CD4-positive, alpha-beta T cell treated with Interleukin-12 subunit alpha and Interleukin-12 subunit beta, for 1 hour (primary cell): ENCODE results near the gene HK1.
"Not testable (repeated sequence)": the region's sequence is repeated elsewhere in the genome, so short reads cannot be mapped to it uniquely, and the experiment has no call there.

Experiments
- DNase-seq: peaks from one replicate; pipeline ENCODE4 v3.0.0-alpha.2; 2020

The HK1 gene

GRCh38 chr10:69428165-69428564 is 149.9 kb downstream of the HK1 start:
- no peak for DNase-seq

GRCh38 chr10:69434169-69434568 is 155.9 kb downstream of the HK1 start:
- no peak for DNase-seq

- DNase-seq = no peak
Observed at GRCh38 chr10:69434926-69435325, 156.6 kb downstream of the HK1 start.

GRCh38 chr10:69435966-69436520 is 157.7 kb downstream of the HK1 start:
- no peak for DNase-seq

GRCh38 chr10:69437321-69438259 is 159.3 kb downstream of the HK1 start:
- no peak for DNase-seq

GRCh38 chr10:69438536-69439349 is 160.4 kb downstream of the HK1 start:
- no peak for DNase-seq

- no peak for DNase-seq
Observed at GRCh38 chr10:69439350-69439739, 161.0 kb downstream of the HK1 start.

GRCh38 chr10:69439813-69440506 is 161.7 kb downstream of the HK1 start:
- DNase-seq = no peak

- no peak for DNase-seq
Observed at GRCh38 chr10:69443354-69443753, 165.1 kb downstream of the HK1 start.

GRCh38 chr10:69445041-69445440 is 166.7 kb downstream of the HK1 start:
- no peak for DNase-seq

GRCh38 chr10:69446229-69446628 is 167.9 kb downstream of the HK1 start:
- no peak for DNase-seq

GRCh38 chr10:69446650-69447151 is 168.4 kb downstream of the HK1 start:
- no peak for DNase-seq

- DNase-seq = peak; percentile 61
Observed at GRCh38 chr10:69449841-69450240, 171.5 kb downstream of the HK1 start.

- DNase-seq = not testable (repeated sequence)
Observed at GRCh38 chr10:69450395-69450794, 172.1 kb downstream of the HK1 start.

- peak; percentile 86 for DNase-seq
Observed at GRCh38 chr10:69451209-69451783, 173.0 kb downstream of the HK1 start, which contains the start of gene TSPAN15. Gene TSPAN15 (plus strand): TSS chr10:69451465. CDS start chr10:69451595, 130 bp downstream.
